DND-41 (cell line): ENCODE measurements around the gene MBNL2.

Source experiments
- ATAC-seq: fragments of 200-7000 bp; cut with Tn5 transposase; 3 replicates; pipeline ENCODE4 v1.9.1; 2021; ENCODE audit warnings: low read depth; ENCODE audit not compliant: insufficient read depth
- DNase-seq: peaks from one replicate; pipeline ENCODE4 v3.0.0-alpha.2; 2020
- H2AFZ ChIP-seq: 2 replicates; pipeline ENCODE4 v1.6.0; 2012; ENCODE audit warnings: low read depth, low read length
- H3K27ac ChIP-seq: 2 replicates; pipeline ENCODE4 v1.5.1; 2012; ENCODE audit warnings: low read length, inconsistent platforms
- H3K27me3 ChIP-seq: fragments of 200-600 bp; sonication (generic); 2 replicates; pipeline ENCODE4 v1.6.0; 2012; ENCODE audit warnings: low read length, mild to moderate bottlenecking, inconsistent platforms; ENCODE audit not compliant: insufficient read depth, poor library complexity
- H3K36me3 ChIP-seq: 2 replicates; pipeline ENCODE4 v1.5.1; 2012; ENCODE audit warnings: low read length, inconsistent platforms; ENCODE audit not compliant: insufficient read depth
- H3K4me1 ChIP-seq: 2 replicates; pipeline ENCODE4 v1.5.1; 2012; ENCODE audit warnings: mild to moderate bottlenecking, low read length; ENCODE audit not compliant: insufficient read depth
- H3K4me2 ChIP-seq: 2 replicates; pipeline ENCODE4 v1.6.0; 2012; ENCODE audit warnings: mild to moderate bottlenecking, moderate library complexity, low read length, inconsistent platforms; ENCODE audit not compliant: insufficient read depth
- H3K4me3 ChIP-seq, 2 experiments: fragments of 200-600 bp in 1 of 2; shearing (Covaris generic) in 1 of 2; 2 replicates each; pipeline ENCODE4 v1.5.1; 2012 to 2016; ENCODE audit warnings: inconsistent platforms in 2 of 2, low read length in 2 of 2, mild to moderate bottlenecking in 2 of 2, low read depth in 1 of 2, moderate library complexity in 1 of 2
- H3K79me2 ChIP-seq: 2 replicates; pipeline ENCODE4 v1.6.0; 2012; ENCODE audit warnings: low read length, inconsistent platforms; ENCODE audit not compliant: insufficient read depth
- H3K9ac ChIP-seq: 2 replicates; pipeline ENCODE4 v1.6.0; 2012; ENCODE audit warnings: low read depth, mild to moderate bottlenecking, inconsistent platforms, low read length, moderate library complexity
- H3K9me3 ChIP-seq: 2 replicates; pipeline ENCODE4 v1.5.1; 2012; ENCODE audit warnings: low read length, moderate library complexity, mild to moderate bottlenecking, inconsistent platforms; ENCODE audit not compliant: insufficient read depth, severe bottlenecking
- H4K20me1 ChIP-seq: 2 replicates; pipeline ENCODE4 v1.6.0; 2012; ENCODE audit warnings: low read length; ENCODE audit not compliant: insufficient read depth
- CTCF ChIP-seq: IDR thresholded peaks from 2 replicates; pipeline ENCODE4 v1.5.1; 2012; ENCODE audit warnings: borderline replicate concordance, low read length, moderate library complexity, mild to moderate bottlenecking; ENCODE audit not compliant: poor library complexity, severe bottlenecking; ENCODE audit errors: extremely low read depth
- EZH2 ChIP-seq: IDR thresholded peaks from 3 replicates; pipeline ENCODE4 v1.6.1; 2012; ENCODE audit warnings: borderline replicate concordance, low read depth, mild to moderate bottlenecking, moderate library complexity, low read length, inconsistent platforms; ENCODE audit not compliant: severe bottlenecking

MBNL2 gene

DNA sequence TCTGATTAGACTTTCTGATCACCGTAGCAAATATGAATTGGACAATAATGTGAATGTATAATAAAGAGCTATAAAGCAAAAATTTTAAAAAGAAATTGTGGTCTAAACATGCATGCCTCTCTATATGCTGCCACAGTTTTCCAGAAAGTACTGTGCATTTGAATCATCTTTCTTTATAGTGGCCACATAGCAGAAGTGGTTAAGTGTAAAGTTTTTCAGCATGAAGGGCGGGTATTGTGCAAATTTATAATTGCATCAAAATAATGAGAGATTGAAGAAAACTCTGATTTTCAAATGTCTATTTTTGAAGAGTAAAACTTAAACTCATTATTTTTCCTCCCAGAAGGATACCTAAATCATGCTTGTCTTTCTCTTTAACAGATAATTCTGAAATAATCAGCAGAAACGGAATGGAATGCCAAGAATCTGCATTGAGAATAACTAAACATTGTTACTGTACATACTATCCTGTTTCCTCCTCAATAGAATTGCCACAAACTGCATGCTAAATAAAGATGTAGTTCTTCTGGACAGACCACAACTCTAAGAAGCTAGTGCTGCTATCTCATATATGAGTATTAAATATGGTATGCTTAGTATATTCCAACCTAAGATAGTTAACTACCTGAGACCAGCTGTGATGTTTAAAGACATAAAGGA, 168.9 kb downstream of the MBNL2 start:
- H3K4me2 ChIP-seq = no peak overlapping the region
- H3K4me1 ChIP-seq = peaks cover 30% of the 10 kb centered on the region
- DNase-seq = no peak

GRCh38 chr13:97392020-97392419, 169.9 kb downstream of the MBNL2 start:
- TF ChIP-seq EZH2 (no peak), CTCF (no peak)
- H3K79me2 ChIP-seq = no peaks in the 10 kb centered on the region
- no peaks in the 10 kb centered on the region for H3K36me3 ChIP-seq
- DNase-seq (no peak), ATAC-seq (no peak)
- H3K27ac ChIP-seq = no peak overlapping the region
- no peak overlapping the region for H3K9ac ChIP-seq
- H3K4me2 ChIP-seq = no peak overlapping the region
- H4K20me1 ChIP-seq = no peaks in the 10 kb centered on the region
- no peak overlapping the region for H3K4me3 ChIP-seq
- H2AFZ ChIP-seq = no peak overlapping the region
- peaks cover 21% of the 10 kb centered on the region for H3K4me1 ChIP-seq
- H3K9me3 ChIP-seq = no peaks in the 10 kb centered on the region
- no peaks in the 10 kb centered on the region for H3K27me3 ChIP-seq

More for the DNA sequence above, 168.9 kb downstream of the MBNL2 start:
- Histone ChIP-seq H3K27me3 (no peaks in the 10 kb centered on the region), H3K79me2 (no peaks in the 10 kb centered on the region), H3K4me3 (no peak overlapping the region), H3K9me3 (no peaks in the 10 kb centered on the region), H3K36me3 (no peaks in the 10 kb centered on the region), H4K20me1 (no peaks in the 10 kb centered on the region), H2AFZ (no peak overlapping the region), H3K9ac (no peak overlapping the region), H3K27ac (no peak overlapping the region)
- TF ChIP-seq CTCF (no peak), EZH2 (no peak)
- ATAC-seq = no peak

GRCh38 chr13:97394542-97394941, 172.4 kb downstream of the MBNL2 start:
- no peaks in the 10 kb centered on the region for H3K9me3 ChIP-seq
- H2AFZ ChIP-seq = no peak overlapping the region
- H3K27me3 ChIP-seq = no peaks in the 10 kb centered on the region
- no peak overlapping the region for H3K4me3 ChIP-seq
- no peak for TF ChIP-seq EZH2
- TF ChIP-seq CTCF = no peak
- no peak overlapping the region for H3K9ac ChIP-seq
- no peaks in the 10 kb centered on the region for H3K4me1 ChIP-seq
- no peaks in the 10 kb centered on the region for H3K36me3 ChIP-seq
- H3K4me2 ChIP-seq = no peak overlapping the region
- DNase-seq (no peak), ATAC-seq (no peak)
- no peaks in the 10 kb centered on the region for H4K20me1 ChIP-seq
- H3K79me2 ChIP-seq = no peaks in the 10 kb centered on the region
- H3K27ac ChIP-seq = no peak overlapping the region
